H1 (cell line): ENCODE results near the gene TPRG1L. TPM values are rescaled to one million over a fixed set of nuclear protein-coding genes. Genes with fewer than 3 reads are reported as not detected.

Experiments
- CTCF ChIA-PET: fragments of 300-600 bp; sonication (Branson Sonifier 250); formaldehyde crosslinking; loops from one replicate; lab custom pipeline; 2021; ENCODE audit not compliant: partially characterized antibody; lab: Charles Lee
- POLR2A ChIA-PET: fragments of 300-600 bp; sonication (Branson Sonifier 250); formaldehyde crosslinking; loops from one replicate; lab custom pipeline; 2021; ENCODE audit warnings: inconsistent platforms; ENCODE audit not compliant: partially characterized antibody; lab: Charles Lee
- DNase-seq, 2 experiments: peaks; one replicate each; pipeline versions ENCODE4 v3.0.0 to v3.0.0-alpha.2; 2010 to 2022; ENCODE audit warnings: low spot score in 2 of 2, low read depth in 1 of 2, mixed read lengths in 1 of 2
- FAIRE-seq: peaks from 2 replicates; lab custom pipeline; 2011; peaks lifted over from hg19 to GRCh38; lab: Jason Lieb, UNC
- H2AFZ ChIP-seq: 2 replicates; pipeline ENCODE4 v1.8.1; 2012; ENCODE audit warnings: low read length, inconsistent platforms
- H2AK5ac ChIP-seq: 2 replicates; pipeline ENCODE4 v1.6.1; 2013; ENCODE audit warnings: low read depth, low read length
- H2BK120ac ChIP-seq: replicated peaks from 2 replicates; pipeline ENCODE3; 2013; ENCODE audit warnings: low read depth, low read length, inconsistent platforms
- H2BK12ac ChIP-seq: 2 replicates; pipeline ENCODE4 v1.6.1; 2013; ENCODE audit warnings: low read depth, low read length
- H2BK15ac ChIP-seq: 2 replicates; pipeline ENCODE4 v1.6.1; 2013; ENCODE audit warnings: low read length
- H2BK20ac ChIP-seq: 2 replicates; pipeline ENCODE4 v1.6.1; 2013; ENCODE audit warnings: low read length
- H2BK5ac ChIP-seq: 2 replicates; pipeline ENCODE4 v1.6.1; 2013; ENCODE audit warnings: low read depth, low read length
- H3K14ac ChIP-seq: 2 replicates; pipeline ENCODE4 v1.6.1; 2013; ENCODE audit warnings: inconsistent platforms; ENCODE audit not compliant: insufficient read length
- H3K18ac ChIP-seq: 2 replicates; pipeline ENCODE4 v1.6.1; 2013; ENCODE audit warnings: low read length; ENCODE audit errors: extremely low read depth
- H3K23ac ChIP-seq: 2 replicates; pipeline ENCODE4 v1.6.1; 2013; ENCODE audit warnings: inconsistent platforms; ENCODE audit not compliant: insufficient read length
- H3K23me2 ChIP-seq: 2 replicates; pipeline ENCODE4 v1.6.1; 2013; ENCODE audit warnings: low read depth, low read length
- H3K27ac ChIP-seq: 2 replicates; pipeline ENCODE4 v1.6.1; 2011; ENCODE audit warnings: low read depth, low read length, inconsistent platforms
- H3K27me3 ChIP-seq, 4 experiments: replicated peaks in 1 of 4; 1 replicate in 1 of 4; 2 replicates in 3 of 4; pipeline versions ENCODE4 v1.6.1 to v1.8.1; 2011 to 2013; ENCODE audit warnings: low read length in 3 of 4, mild to moderate bottlenecking in 3 of 4, inconsistent platforms in 2 of 4, mixed read lengths in 2 of 4, moderate library complexity in 1 of 4; ENCODE audit not compliant: control insufficient read depth in 3 of 4, insufficient read depth in 3 of 4; ENCODE audit errors: extremely low read depth in 1 of 4
- H3K36me3 ChIP-seq, 4 experiments: 2 replicates each; pipeline versions ENCODE4 v1.6.1 to v1.8.1; 2011 to 2013; ENCODE audit warnings: mild to moderate bottlenecking in 4 of 4, low read length in 3 of 4, moderate library complexity in 2 of 4, control low read depth in 1 of 4, inconsistent platforms in 1 of 4; ENCODE audit not compliant: insufficient read depth in 4 of 4, control insufficient read depth in 2 of 4
- H3K4ac ChIP-seq: replicated peaks from 2 replicates; pipeline ENCODE3; 2013; ENCODE audit warnings: low read length, low read depth, mixed read lengths, inconsistent platforms; ENCODE audit not compliant: insufficient read length
- H3K4me1 ChIP-seq, 4 experiments: replicated peaks in 1 of 4; 1 replicate in 1 of 4; 2 replicates in 3 of 4; pipeline versions ENCODE4 v1.6.1 to v1.8.1; 2011 to 2013; ENCODE audit warnings: low read length in 3 of 4, inconsistent platforms in 2 of 4, mixed read lengths in 1 of 4; ENCODE audit not compliant: insufficient read depth in 4 of 4, control insufficient read depth in 3 of 4
- H3K4me2 ChIP-seq, 2 experiments: 2 replicates each; pipeline versions ENCODE4 v1.6.1 to v1.8.1; 2011 to 2013; ENCODE audit warnings: low read depth in 2 of 2, low read length in 2 of 2, control low read depth in 1 of 2, inconsistent platforms in 1 of 2, mild to moderate bottlenecking in 1 of 2; ENCODE audit not compliant: insufficient read depth in 1 of 2
- H3K4me3 ChIP-seq, 4 experiments: fragments of 200-600, 300-600 bp in 1 of 4; sonication (generic), shearing (Covaris generic), sonication (Bioruptor Twin) in 1 of 4; 2 replicates each; pipeline versions ENCODE4 v1.5.1 to v1.8.1; 2011 to 2016; ENCODE audit warnings: low read length in 4 of 4, low read depth in 3 of 4, control low read depth in 2 of 4, inconsistent platforms in 2 of 4, mild to moderate bottlenecking in 2 of 4, mixed read lengths in 1 of 4, moderate library complexity in 1 of 4; ENCODE audit not compliant: insufficient read depth in 2 of 4; ENCODE audit errors: extremely low read depth in 1 of 4
- H3K56ac ChIP-seq: replicated peaks from 2 replicates; pipeline ENCODE3; 2013; ENCODE audit warnings: low read depth, mild to moderate bottlenecking, mixed read lengths, low read length, inconsistent platforms; ENCODE audit not compliant: insufficient read length
- H3K79me1 ChIP-seq: 2 replicates; pipeline ENCODE4 v1.6.1; 2013; ENCODE audit warnings: low read depth, low read length, control low read depth
- H3K79me2 ChIP-seq, 2 experiments: 2 replicates each; pipeline versions ENCODE4 v1.6.1 to v1.8.1; 2012 to 2013; ENCODE audit warnings: low read length in 2 of 2, mild to moderate bottlenecking in 2 of 2, inconsistent platforms in 1 of 2; ENCODE audit not compliant: insufficient read depth in 2 of 2, control insufficient read depth in 1 of 2
- H3K9ac ChIP-seq, 4 experiments: replicated peaks in 1 of 4; 1 replicate in 1 of 4; 2 replicates in 3 of 4; pipeline versions ENCODE4 v1.6.1 to v1.8.1; 2011 to 2013; ENCODE audit warnings: low read depth in 3 of 4, low read length in 3 of 4, control low read depth in 2 of 4, mild to moderate bottlenecking in 2 of 4, moderate library complexity in 2 of 4, inconsistent platforms in 1 of 4; ENCODE audit errors: extremely low read depth in 1 of 4
- H3K9me3 ChIP-seq, 2 experiments: 2 replicates each; pipeline versions ENCODE4 v1.6.1 to v1.8.1; 2012 to 2013; ENCODE audit warnings: mild to moderate bottlenecking in 2 of 2, moderate library complexity in 2 of 2, control low read depth in 1 of 2, inconsistent platforms in 1 of 2, low read depth in 1 of 2, low read length in 1 of 2, mixed read lengths in 1 of 2; ENCODE audit not compliant: insufficient read depth in 2 of 2
- H4K20me1 ChIP-seq, 2 experiments: replicated peaks in 1 of 2; 2 replicates each; pipeline versions ENCODE3 to v1.8.1; 2011 to 2013; ENCODE audit warnings: inconsistent platforms in 2 of 2, low read length in 2 of 2, mild to moderate bottlenecking in 1 of 2; ENCODE audit not compliant: insufficient read depth in 2 of 2, control insufficient read depth in 1 of 2
- H4K5ac ChIP-seq: 2 replicates; pipeline ENCODE4 v1.6.1; 2013; ENCODE audit warnings: low read length, low read depth, mixed read lengths, inconsistent platforms; ENCODE audit not compliant: insufficient read length
- H4K8ac ChIP-seq: 2 replicates; pipeline ENCODE4 v1.8.0; 2013; ENCODE audit warnings: mild to moderate bottlenecking, moderate library complexity, low read length, inconsistent platforms; ENCODE audit not compliant: insufficient read depth; ENCODE audit errors: extremely low read depth
- H4K91ac ChIP-seq: replicated peaks from 2 replicates; pipeline ENCODE3; 2013; ENCODE audit warnings: low read length, mixed read lengths, inconsistent platforms; ENCODE audit not compliant: insufficient read length
- CHD2 ChIP-seq: IDR thresholded peaks from 2 replicates; pipeline ENCODE4 v1.6.1; 2012; ENCODE audit warnings: low read length, improper control_type of control experiment
- EZH2 ChIP-seq: fragments of 200-600 bp; sonication (generic); IDR thresholded peaks from 2 replicates; pipeline ENCODE4 v1.7.1; 2012; ENCODE audit warnings: low read depth, mild to moderate bottlenecking, moderate library complexity, low read length, inconsistent platforms; ENCODE audit not compliant: severe bottlenecking
- TAF1 ChIP-seq: IDR thresholded peaks from 2 replicates; pipeline ENCODE4 v1.6.1; 2011; ENCODE audit warnings: mild to moderate bottlenecking, low read depth, low read length
- WGBS, 2 experiments: shearing (Covaris generic) in 1 of 2; methylation state at CpG; one replicate each; pipeline versions ENCODE4 v1.1.6 to v1.1.7; 2013 to 2015; ENCODE audit warnings: low lambda C conversion rate in 2 of 2, mixed read lengths in 2 of 2, inconsistent platforms in 1 of 2, low coverage in 1 of 2, missing lambda C conversion rate in 1 of 2; ENCODE audit not compliant: insufficient replicate concordance in 2 of 2, insufficient coverage in 1 of 2, insufficient read length in 1 of 2; ENCODE audit errors: extremely low coverage in 1 of 2, missing lambda C conversion rate in 1 of 2; 5-methylcytosine and 5-hydroxymethylcytosine counted together
- polyA plus RNA-seq, 7 experiments: library from polyadenylated mRNA; depleted of rRNA in 3 of 7; stranded (reverse) in 5 of 7; unstranded in 2 of 7; fragments of >200 nt in 5 of 7; fragments of 200-250 nt in 2 of 7; gene quantifications; 1 replicate in 5 of 7; 2 replicates in 1 of 7; 4 replicates in 1 of 7; pipeline versions ENCODE4 v1.2.1 to v1.2.3, GENCODE V29; 2011 to 2013; ENCODE audit warnings: missing spikeins in 2 of 7, mixed read lengths in 2 of 7
- total RNA-seq: library from RNA; stranded (reverse); fragmentation: NEBNext Ultra II Directional; extraction: Animal tissue kit (Norgen Biotek cat#: 25700); gene quantifications from 2 replicates; pipeline ENCODE4 v1.2.1, GENCODE V29; 2021

The TPRG1L gene
- total and polyA plus RNA-seq, 2 of the 8 experiments (the other 6 are each of a cell fraction or from before 2014, with no cell fraction given) = 21.7 to 22.3 TPM

GRCh38 chr1:3645247-3645646, 20.4 kb downstream of the TPRG1L start:
- Histone ChIP-seq H2BK120ac (no peak overlapping the region), H3K36me3 (peaks cover 0 to 17% (median 12%) of the 10 kb centered on the region in 4 experiments; a peak in 4 of 8 replicates), H3K4me3 (no peak overlapping the region), H2BK20ac (no peak overlapping the region), H2AK5ac (no peak overlapping the region), H3K9me3 (no peaks in the 10 kb centered on the region), H3K4me1 (peaks cover 0 to 7% (median 0%) of the 10 kb centered on the region in 4 experiments; a peak in 1 of 7 replicates), H2BK15ac (no peak overlapping the region), H2BK12ac (no peak overlapping the region), H3K4me2 (no peak overlapping the region), H2AFZ (no peak overlapping the region), H3K79me2 (peaks cover 0 to 9% of the 10 kb centered on the region in 2 experiments; a peak in 1 of 4 replicates), H3K27ac (no peak overlapping the region), H3K14ac (no peak overlapping the region), H4K8ac (no peak overlapping the region), H4K91ac (no peak overlapping the region), H4K5ac (no peak overlapping the region), H2BK5ac (no peak overlapping the region), H3K4ac (no peak overlapping the region), H3K79me1 (peaks cover 9% of the 10 kb centered on the region), H4K20me1 (peaks cover 0 to 8% of the 10 kb centered on the region in 2 experiments), H3K18ac (no peak overlapping the region), H3K56ac (no peak overlapping the region), H3K23ac (no peak overlapping the region), H3K9ac (no peak overlapping the region), H3K23me2 (peaks cover 3% of the 10 kb centered on the region; the same call in 1 of the 2 replicates), H3K27me3 (peaks cover 0 to 5% (median 3%) of the 10 kb centered on the region in 4 experiments; a peak in 4 of 7 replicates)
- ChIA-PET POLR2A (interaction anchor here (1.1 kb wide), 1 partner anchor 47 kb away, joined by 3 read pairs; no protein-coding TSS in a partner anchor), CTCF (interaction anchor here (0.6 to 1.4 kb wide), 2 partner anchors 10 to 1133 kb away, joined by 3 read pairs; no protein-coding TSS in a partner anchor)
- WGBS, 2 experiments = 97% methylated on average over 29 of the region's 43 CpGs; no CpG with 5 or more reads in 1 of the 2 experiments
- FAIRE-seq (no peak), DNase-seq (no peak)
- TF ChIP-seq EZH2 (no peak), CHD2 (no peak), TAF1 (no peak)
